ENCODE data around the gene KLRC1.

The KLRC1 gene

DNA sequence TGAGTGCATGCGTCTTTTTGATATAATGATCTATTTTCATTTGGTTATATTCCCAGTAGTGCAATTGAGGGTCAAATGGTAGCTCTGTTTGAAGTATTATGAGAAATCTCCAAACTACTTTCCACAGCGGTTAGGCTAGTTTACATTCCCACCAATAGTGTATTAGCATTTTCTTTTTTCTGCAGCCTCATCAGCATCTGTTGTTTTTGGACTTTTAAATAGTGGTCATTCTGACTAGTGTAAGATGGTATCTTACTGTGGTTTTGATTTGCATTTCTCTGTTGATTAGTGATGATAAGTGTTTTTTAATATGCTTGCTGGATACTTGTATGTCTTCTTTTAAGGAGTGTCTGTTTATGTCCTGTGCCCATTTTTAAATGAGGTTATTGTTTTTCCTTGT lies 3.7 kb upstream of the KLRC1 start:
- H3K27me3 ChIP-seq (ENCODE audit: control insufficient read depth, low read length), result no peaks in the 10 kb centered on the region
- no peaks in the 10 kb centered on the region for H3K36me3 ChIP-seq (ENCODE audit: control insufficient read depth, low read length)
- no peaks in the 10 kb centered on the region for H3F3A ChIP-seq (ENCODE audit: control insufficient read depth, insufficient read depth)
- no peak overlapping the region for H3K27ac ChIP-seq (ENCODE audit: low read depth, low read length)
- no peaks in the 10 kb centered on the region for H4K20me1 ChIP-seq (ENCODE audit: control insufficient read depth, insufficient read depth, low read depth, low read length)
- no peak overlapping the region for H3K4me3 ChIP-seq (ENCODE audit: low read length)
- no peak for TF ChIP-seq EZH2phosphoT487 (IDR thresholded peaks at IDR 0.05; ENCODE audit: borderline replicate concordance, low read length)
- TF ChIP-seq, protein P1, sequence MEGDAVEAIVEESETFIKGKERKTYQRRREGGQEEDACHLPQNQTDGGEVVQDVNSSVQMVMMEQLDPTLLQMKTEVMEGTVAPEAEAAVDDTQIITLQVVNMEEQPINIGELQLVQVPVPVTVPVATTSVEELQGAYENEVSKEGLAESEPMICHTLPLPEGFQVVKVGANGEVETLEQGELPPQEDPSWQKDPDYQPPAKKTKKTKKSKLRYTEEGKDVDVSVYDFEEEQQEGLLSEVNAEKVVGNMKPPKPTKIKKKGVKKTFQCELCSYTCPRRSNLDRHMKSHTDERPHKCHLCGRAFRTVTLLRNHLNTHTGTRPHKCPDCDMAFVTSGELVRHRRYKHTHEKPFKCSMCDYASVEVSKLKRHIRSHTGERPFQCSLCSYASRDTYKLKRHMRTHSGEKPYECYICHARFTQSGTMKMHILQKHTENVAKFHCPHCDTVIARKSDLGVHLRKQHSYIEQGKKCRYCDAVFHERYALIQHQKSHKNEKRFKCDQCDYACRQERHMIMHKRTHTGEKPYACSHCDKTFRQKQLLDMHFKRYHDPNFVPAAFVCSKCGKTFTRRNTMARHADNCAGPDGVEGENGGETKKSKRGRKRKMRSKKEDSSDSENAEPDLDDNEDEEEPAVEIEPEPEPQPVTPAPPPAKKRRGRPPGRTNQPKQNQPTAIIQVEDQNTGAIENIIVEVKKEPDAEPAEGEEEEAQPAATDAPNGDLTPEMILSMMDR (IDR thresholded peaks at IDR 0.05; ENCODE audit: low read depth, low read length, poor library complexity, severe bottlenecking), result no peak
- no peaks in the 10 kb centered on the region for H3K79me2 ChIP-seq (ENCODE audit: control insufficient read depth, low read length)
- H3K4me2 ChIP-seq (ENCODE audit: low read length), result no peak overlapping the region
- peaks cover 10% of the 10 kb centered on the region; the same call in 1 of the 2 replicates for H3K9me3 ChIP-seq (ENCODE audit: control insufficient read depth, insufficient read depth, low read length)
- peaks cover 7% of the 10 kb centered on the region for H3K4me1 ChIP-seq (ENCODE audit: control insufficient read depth, low read length)
- no peaks in the 10 kb centered on the region; the same call in 1 of the 2 replicates for H3K9me2 ChIP-seq (replicated peaks; ENCODE audit: control insufficient read depth, low read length)

DNA sequence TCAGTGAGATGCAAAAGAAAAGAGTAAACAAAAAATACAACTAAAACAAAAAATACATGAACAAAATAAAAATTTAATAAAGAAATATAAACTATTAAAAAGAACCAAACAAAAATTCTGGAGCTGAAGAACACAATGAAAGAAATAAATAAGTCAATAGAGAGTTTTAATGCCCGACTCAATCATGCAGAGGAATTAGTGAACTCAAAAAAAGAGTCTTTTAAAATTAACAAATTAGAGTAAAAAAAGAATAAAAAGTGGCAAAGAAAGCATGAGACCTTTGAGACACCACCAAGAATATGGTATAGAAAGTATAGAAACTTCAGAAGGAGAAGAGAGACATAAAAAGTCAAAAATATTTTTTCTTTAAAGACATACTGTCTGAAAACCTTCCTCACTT lies 2.6 kb upstream of the KLRC1 start:
- H3K4me2 ChIP-seq (ENCODE audit: low read length), result no peak overlapping the region
- H3K9me2 ChIP-seq (replicated peaks; ENCODE audit: control insufficient read depth, low read length), result no peaks in the 10 kb centered on the region; the same call in 1 of the 2 replicates
- TF ChIP-seq EZH2phosphoT487 (IDR thresholded peaks at IDR 0.05; ENCODE audit: borderline replicate concordance, low read length), result no peak
- TF ChIP-seq, protein P1 (IDR thresholded peaks at IDR 0.05; ENCODE audit: low read depth, low read length, poor library complexity, severe bottlenecking), result no peak
- no peak overlapping the region for H3K27ac ChIP-seq (ENCODE audit: low read depth, low read length)
- peaks cover 10% of the 10 kb centered on the region; the same call in 1 of the 2 replicates for H3K9me3 ChIP-seq (ENCODE audit: control insufficient read depth, insufficient read depth, low read length)
- no peaks in the 10 kb centered on the region for H3K27me3 ChIP-seq (ENCODE audit: control insufficient read depth, low read length)
- peaks cover 7% of the 10 kb centered on the region for H3K4me1 ChIP-seq (ENCODE audit: control insufficient read depth, low read length)
- no peaks in the 10 kb centered on the region for H4K20me1 ChIP-seq (ENCODE audit: control insufficient read depth, insufficient read depth, low read depth, low read length)
- H3K79me2 ChIP-seq (ENCODE audit: control insufficient read depth, low read length), result no peaks in the 10 kb centered on the region
- no peaks in the 10 kb centered on the region for H3F3A ChIP-seq (ENCODE audit: control insufficient read depth, insufficient read depth)
- no peaks in the 10 kb centered on the region for H3K36me3 ChIP-seq (ENCODE audit: control insufficient read depth, low read length)
- H3K4me3 ChIP-seq (ENCODE audit: low read length), result no peak overlapping the region

DNA sequence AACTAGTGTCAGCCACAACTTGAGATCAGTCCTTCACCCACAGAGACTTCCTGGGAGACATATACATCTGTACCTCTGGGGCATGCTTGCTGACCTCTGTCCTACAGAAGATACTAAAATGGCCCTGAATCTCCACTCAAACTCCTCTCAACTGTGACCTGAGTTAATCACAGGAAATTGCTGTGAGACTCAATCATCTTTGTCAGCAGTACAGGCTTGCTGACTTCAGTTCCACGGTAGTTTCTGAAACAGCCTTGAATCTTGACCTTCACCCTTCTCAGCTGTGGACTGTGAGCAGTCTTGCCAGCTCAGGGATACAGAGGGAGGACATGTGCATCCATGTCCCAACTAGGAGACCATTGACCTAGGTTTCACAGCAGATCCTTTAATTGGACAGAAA lies 1.4 kb upstream of the KLRC1 start:
- Histone ChIP-seq H3K9me3 (ENCODE audit: control insufficient read depth, insufficient read depth, low read length) (peaks cover 10% of the 10 kb centered on the region; the same call in 1 of the 2 replicates), H3K27me3 (ENCODE audit: control insufficient read depth, low read length) (no peaks in the 10 kb centered on the region), H3K36me3 (ENCODE audit: control insufficient read depth, low read length) (no peaks in the 10 kb centered on the region), H3K27ac (ENCODE audit: low read depth, low read length) (no peak overlapping the region), H3K9me2 (replicated peaks; ENCODE audit: control insufficient read depth, low read length) (no peaks in the 10 kb centered on the region; the same call in 1 of the 2 replicates), H3K4me1 (ENCODE audit: control insufficient read depth, low read length) (peaks cover 7% of the 10 kb centered on the region), H4K20me1 (ENCODE audit: control insufficient read depth, insufficient read depth, low read depth, low read length) (no peaks in the 10 kb centered on the region), H3K79me2 (ENCODE audit: control insufficient read depth, low read length) (no peaks in the 10 kb centered on the region), H3K4me2 (ENCODE audit: low read length) (no peak overlapping the region), H3F3A (ENCODE audit: control insufficient read depth, insufficient read depth) (no peaks in the 10 kb centered on the region), H3K4me3 (ENCODE audit: low read length) (no peak overlapping the region)
- no peak for TF ChIP-seq EZH2phosphoT487 (IDR thresholded peaks at IDR 0.05; ENCODE audit: borderline replicate concordance, low read length)
- TF ChIP-seq, protein P1 (IDR thresholded peaks at IDR 0.05; ENCODE audit: low read depth, low read length, poor library complexity, severe bottlenecking), result no peak

Measured in DOHH2 (cell line).